K562 (cell line): Measurements from ENCODE around the gene PSORS1C1. TPM values are rescaled to one million over a fixed set of nuclear protein-coding genes. Genes with fewer than 3 reads are reported as not detected.

Experiments used
- BMI1 ChIP-seq: fragments of 150-350 bp; IDR thresholded peaks from 2 replicates; pipeline ENCODE4 v1.6.1; 2014; ENCODE audit warnings: low read length
- CHD4 ChIP-seq: fragments of 200-600 bp; sonication (generic); IDR thresholded peaks from 3 replicates; pipeline ENCODE4 v1.6.1; 2012; ENCODE audit warnings: low read depth, mild to moderate bottlenecking, mixed read lengths, low read length, inconsistent platforms; ENCODE audit not compliant: insufficient read depth, insufficient replicate concordance, poor library complexity, severe bottlenecking
- HEY1 ChIP-seq: fragments of 250-450 bp; sonication (Bioruptor Pico); IDR thresholded peaks from 2 replicates; pipeline ENCODE4 v1.5.0; 2020; ENCODE audit warnings: mild to moderate bottlenecking, moderate library complexity, borderline replicate concordance
- HNRNPH1 ChIP-seq: fragments of 200-400 bp; formaldehyde crosslinking; optimal IDR thresholded peaks from 2 replicates; pipeline ENCODE3; 2017; ENCODE audit warnings: low read depth, mild to moderate bottlenecking, low read length, moderate library complexity
- IFI16 ChIP-seq: fragments of 250-450 bp; sonication (Bioruptor Pico); IDR thresholded peaks from 2 replicates; pipeline ENCODE4 v2.1.2; 2022; ENCODE audit warnings: mild to moderate bottlenecking, inconsistent platforms
- MIER1 ChIP-seq: fragments of 450-650 bp; IDR thresholded peaks from 2 replicates; pipeline ENCODE4 v1.6.1; 2016; ENCODE audit warnings: antibody characterized with exemption, mild to moderate bottlenecking, low read depth
- RFX5 ChIP-seq: IDR thresholded peaks from 2 replicates; pipeline ENCODE4 v1.6.1; 2011; ENCODE audit warnings: low read depth, mild to moderate bottlenecking, improper control_type of control experiment, low read length
- RHOXF2B ChIP-seq: fragments of 250-450 bp; sonication (Bioruptor Pico); conservative IDR thresholded peaks from 2 replicates; pipeline ENCODE4 v1.5.1; 2021
- SIRT6 ChIP-seq: IDR thresholded peaks from one replicate; pipeline ENCODE4 v1.6.1; 2012; ENCODE audit warnings: low read depth, mild to moderate bottlenecking, control low read depth, inconsistent platforms, low read length, moderate library complexity
- TEAD4 ChIP-seq, 2 experiments: sonication (generic) in 1 of 2; formaldehyde crosslinking in 1 of 2; IDR thresholded peaks; 2 replicates each; pipeline versions ENCODE4 v1.6.1 to v1.8.0; 2012 to 2022; ENCODE audit warnings: borderline replicate concordance in 1 of 2, inconsistent platforms in 1 of 2, low read length in 1 of 2, mild to moderate bottlenecking in 1 of 2, missing genetic modification reagents in 1 of 2
- THRA ChIP-seq: fragments of 450-650 bp; IDR thresholded peaks from 2 replicates; pipeline ENCODE4 v1.6.1; 2017; ENCODE audit warnings: mild to moderate bottlenecking, moderate library complexity
- U2AF2 ChIP-seq: fragments of 200-400 bp; formaldehyde crosslinking; optimal IDR thresholded peaks from 2 replicates; pipeline ENCODE3; 2017; ENCODE audit warnings: low read depth, mild to moderate bottlenecking, low read length
- ZNF146 ChIP-seq: IDR thresholded peaks from one replicate; pipeline ENCODE4 v1.6.1; 2018; ENCODE audit warnings: missing compliant biosample characterization; ENCODE audit not compliant: unreplicated experiment
- ZNF23 ChIP-seq: fragments of 250-450 bp; sonication (Bioruptor Pico); IDR thresholded peaks from 2 replicates; pipeline ENCODE4 v1.4.0; 2020; ENCODE audit warnings: mild to moderate bottlenecking
- ZNF311 ChIP-seq: fragments of 250-450 bp; sonication (Bioruptor Pico); IDR thresholded peaks from 2 replicates; pipeline ENCODE4 v1.4.0; 2020; ENCODE audit warnings: mild to moderate bottlenecking, moderate library complexity
- ZNF444 ChIP-seq: fragments of 250-450 bp; sonication (Bioruptor Pico); IDR thresholded peaks from 2 replicates; pipeline ENCODE4 v1.4.0; 2020; ENCODE audit warnings: mild to moderate bottlenecking, moderate library complexity
- ZNF785 ChIP-seq: fragments of 250-450 bp; sonication (Bioruptor Pico); IDR thresholded peaks from 2 replicates; pipeline ENCODE4 v1.4.0; 2020; ENCODE audit warnings: mild to moderate bottlenecking
- polyA plus RNA-seq, 8 experiments: library from polyadenylated mRNA; depleted of rRNA in 4 of 8; stranded (reverse) in 5 of 8; unstranded in 3 of 8; fragments of >200 nt; fragmentation: Nextera tagmentation in 2 of 8; fragmentation: Illumina TruSeq in 1 of 8; extraction: Ambion mirVana in 2 of 8; extraction: Trizol in 1 of 8; gene quantifications; 2 replicates each; pipeline versions ENCODE4 v1.2.1 to v1.2.3, GENCODE V29; 2011 to 2014; ENCODE audit warnings: inconsistent platforms in 1 of 8, missing spikeins in 1 of 8
- total RNA-seq, 7 experiments: library from RNA; depleted of rRNA in 6 of 7; stranded (reverse); fragments of >200 nt in 6 of 7; fragmentation: Illumina TruSeq in 2 of 7; extraction: Trizol in 2 of 7; gene quantifications; 2 replicates each; pipeline versions ENCODE4 v1.2.1 to v1.2.3, GENCODE V29; 2011 to 2021; ENCODE audit warnings: low replicate concordance in 1 of 7
- TF ChIP-seq, protein P1 (sequence below): IDR thresholded peaks from 2 replicates; pipeline ENCODE4 v1.6.1; 2012; ENCODE audit warnings: low read depth, low read length, improper control_type of control experiment, borderline replicate concordance
- TF ChIP-seq, protein P2 (sequence below): sonication (generic); formaldehyde crosslinking; IDR thresholded peaks from 2 replicates; pipeline ENCODE4 v1.8.1; 2023; ENCODE audit warnings: mild to moderate bottlenecking, missing genetic modification reagents
- TF ChIP-seq, protein P3 (sequence below): fragments of 250-450 bp; sonication (Bioruptor Pico); IDR thresholded peaks from 2 replicates; pipeline ENCODE4 v1.4.0; 2020; ENCODE audit warnings: mild to moderate bottlenecking

Gene PSORS1C1
- total and polyA plus RNA-seq, 9 of the 15 experiments (the other 6 are each of a cell fraction or from before 2014, with no cell fraction given), result 0.11 TPM; not detected in 8

- TF ChIP-seq RHOXF2B, result no peak
- TF ChIP-seq, protein P1, sequence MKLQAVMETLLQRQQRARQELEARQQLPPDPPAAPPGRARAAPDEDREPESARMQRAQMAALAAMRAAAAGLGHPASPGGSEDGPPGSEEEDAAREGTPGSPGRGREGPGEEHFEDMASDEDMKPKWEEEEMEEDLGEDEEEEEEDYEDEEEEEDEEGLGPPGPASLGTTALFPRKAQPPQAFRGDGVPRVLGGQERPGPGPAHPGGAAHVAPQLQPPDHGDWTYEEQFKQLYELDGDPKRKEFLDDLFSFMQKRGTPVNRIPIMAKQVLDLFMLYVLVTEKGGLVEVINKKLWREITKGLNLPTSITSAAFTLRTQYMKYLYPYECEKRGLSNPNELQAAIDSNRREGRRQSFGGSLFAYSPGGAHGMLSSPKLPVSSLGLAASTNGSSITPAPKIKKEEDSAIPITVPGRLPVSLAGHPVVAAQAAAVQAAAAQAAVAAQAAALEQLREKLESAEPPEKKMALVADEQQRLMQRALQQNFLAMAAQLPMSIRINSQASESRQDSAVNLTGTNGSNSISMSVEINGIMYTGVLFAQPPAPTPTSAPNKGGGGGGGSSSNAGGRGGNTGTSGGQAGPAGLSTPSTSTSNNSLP, result peak; percentile 73
- no peak for TF ChIP-seq HNRNPH1
- TF ChIP-seq, protein P2, sequence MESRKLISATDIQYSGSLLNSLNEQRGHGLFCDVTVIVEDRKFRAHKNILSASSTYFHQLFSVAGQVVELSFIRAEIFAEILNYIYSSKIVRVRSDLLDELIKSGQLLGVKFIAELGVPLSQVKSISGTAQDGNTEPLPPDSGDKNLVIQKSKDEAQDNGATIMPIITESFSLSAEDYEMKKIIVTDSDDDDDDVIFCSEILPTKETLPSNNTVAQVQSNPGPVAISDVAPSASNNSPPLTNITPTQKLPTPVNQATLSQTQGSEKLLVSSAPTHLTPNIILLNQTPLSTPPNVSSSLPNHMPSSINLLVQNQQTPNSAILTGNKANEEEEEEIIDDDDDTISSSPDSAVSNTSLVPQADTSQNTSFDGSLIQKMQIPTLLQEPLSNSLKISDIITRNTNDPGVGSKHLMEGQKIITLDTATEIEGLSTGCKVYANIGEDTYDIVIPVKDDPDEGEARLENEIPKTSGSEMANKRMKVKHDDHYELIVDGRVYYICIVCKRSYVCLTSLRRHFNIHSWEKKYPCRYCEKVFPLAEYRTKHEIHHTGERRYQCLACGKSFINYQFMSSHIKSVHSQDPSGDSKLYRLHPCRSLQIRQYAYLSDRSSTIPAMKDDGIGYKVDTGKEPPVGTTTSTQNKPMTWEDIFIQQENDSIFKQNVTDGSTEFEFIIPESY (CRISPR knock-in tag), result 0 out of 2 replicates have a peak, but pooled peaks have one; percentile 18
- peak; percentile 44 for TF ChIP-seq TEAD4 (IDR thresholded peaks at IDR 0.05; ENCODE audit: low read length)
- no peak for TF ChIP-seq TEAD4 (CRISPR knock-in tag; IDR thresholded peaks at IDR 0.05; ENCODE audit: borderline replicate concordance)
- TF ChIP-seq IFI16 (CRISPR knock-in tag), result no peak
- no peak for TF ChIP-seq ZNF444
- TF ChIP-seq HEY1 (CRISPR knock-in tag), result no peak
- no peak for TF ChIP-seq U2AF2
- TF ChIP-seq BMI1, result no peak
- TF ChIP-seq RFX5, result no peak
- TF ChIP-seq, protein P3, sequence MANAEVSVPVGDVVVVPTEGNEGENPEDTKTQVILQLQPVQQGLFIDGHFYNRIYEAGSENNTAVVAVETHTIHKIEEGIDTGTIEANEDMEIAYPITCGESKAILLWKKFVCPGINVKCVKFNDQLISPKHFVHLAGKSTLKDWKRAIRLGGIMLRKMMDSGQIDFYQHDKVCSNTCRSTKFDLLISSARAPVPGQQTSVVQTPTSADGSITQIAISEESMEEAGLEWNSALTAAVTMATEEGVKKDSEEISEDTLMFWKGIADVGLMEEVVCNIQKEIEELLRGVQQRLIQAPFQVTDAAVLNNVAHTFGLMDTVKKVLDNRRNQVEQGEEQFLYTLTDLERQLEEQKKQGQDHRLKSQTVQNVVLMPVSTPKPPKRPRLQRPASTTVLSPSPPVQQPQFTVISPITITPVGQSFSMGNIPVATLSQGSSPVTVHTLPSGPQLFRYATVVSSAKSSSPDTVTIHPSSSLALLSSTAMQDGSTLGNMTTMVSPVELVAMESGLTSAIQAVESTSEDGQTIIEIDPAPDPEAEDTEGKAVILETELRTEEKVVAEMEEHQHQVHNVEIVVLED (CRISPR knock-in tag), result no peak
- TF ChIP-seq THRA, result no peak
- TF ChIP-seq ZNF785 (CRISPR knock-in tag), result no peak
- no peak for TF ChIP-seq ZNF146 (CRISPR knock-in tag)
- no peak for TF ChIP-seq MIER1
- TF ChIP-seq SIRT6, result no peak
- no peak for TF ChIP-seq ZNF311 (CRISPR knock-in tag)
- no peak for TF ChIP-seq CHD4
- no peak for TF ChIP-seq ZNF23
Measured at GRCh38 chr6:31079656-31080261, 34.8 kb upstream of the PSORS1C1 start (continued).
